ENCODE measurements around the gene RNF14.

Gene RNF14

GRCh38 chr5:141969783-141970771 lies 1.2 kb downstream of the RNF14 start:
- H3K4me3 ChIP-seq (ENCODE audit: low read depth in 1 of 5, low read length in 5 of 5): peak overlapping the region; percentile 79 to 95 (median 93)
- H3K4me1 ChIP-seq (ENCODE audit: control insufficient read depth in 5 of 5, insufficient read depth in 5 of 5, low read length in 5 of 5): peaks cover 5 to 33% (median 23%) of the 10 kb centered on the region in 5 donors
- no peaks in the 10 kb centered on the region for H3K9me3 ChIP-seq (ENCODE audit: control insufficient read depth in 5 of 5, low read length in 5 of 5)
- H3K9ac ChIP-seq (ENCODE audit: low read length in 5 of 5): peak overlapping the region; percentile 93 to 99 (median 98)
- peak overlapping the region; percentile 85 for H3K27ac ChIP-seq (ENCODE audit: low read depth, low read length)
- peaks cover 15 to 25% (median 20%) of the 10 kb centered on the region in 5 donors for H3K36me3 ChIP-seq (ENCODE audit: control insufficient read depth in 5 of 5, insufficient read depth in 5 of 5, low read length in 5 of 5)
- no peaks in the 10 kb centered on the region for H3K27me3 ChIP-seq (ENCODE audit: control insufficient read depth in 5 of 5, insufficient read depth in 4 of 5, low read length in 5 of 5)

GRCh38 chr5:141973871-141974595 lies 5.1 kb downstream of the RNF14 start:
- peaks cover 5 to 27% (median 19%) of the 10 kb centered on the region in 5 donors for H3K4me1 ChIP-seq (ENCODE audit: control insufficient read depth in 5 of 5, insufficient read depth in 5 of 5, low read length in 5 of 5)
- H3K9me3 ChIP-seq (ENCODE audit: control insufficient read depth in 5 of 5, low read length in 5 of 5): no peaks in the 10 kb centered on the region
- H3K27me3 ChIP-seq (ENCODE audit: control insufficient read depth in 5 of 5, insufficient read depth in 4 of 5, low read length in 5 of 5): no peaks in the 10 kb centered on the region
- H3K36me3 ChIP-seq (ENCODE audit: control insufficient read depth in 5 of 5, insufficient read depth in 5 of 5, low read length in 5 of 5): peaks cover 36 to 56% (median 42%) of the 10 kb centered on the region in 5 donors
- no peak overlapping the region for H3K9ac ChIP-seq (ENCODE audit: low read length in 5 of 5)
- H3K27ac ChIP-seq (ENCODE audit: low read depth, low read length): no peak overlapping the region
- H3K4me3 ChIP-seq (ENCODE audit: low read depth in 1 of 5, low read length in 5 of 5): no peak overlapping the region

- H3K27ac ChIP-seq (ENCODE audit: low read depth, low read length): no peak overlapping the region
- no peaks in the 10 kb centered on the region for H3K9me3 ChIP-seq (ENCODE audit: control insufficient read depth in 5 of 5, low read length in 5 of 5)
- H3K9ac ChIP-seq (ENCODE audit: low read length in 5 of 5): no peak overlapping the region
- no peaks in the 10 kb centered on the region for H3K27me3 ChIP-seq (ENCODE audit: control insufficient read depth in 5 of 5, insufficient read depth in 4 of 5, low read length in 5 of 5)
- H3K36me3 ChIP-seq (ENCODE audit: control insufficient read depth in 5 of 5, insufficient read depth in 5 of 5, low read length in 5 of 5): peaks cover 47 to 78% (median 60%) of the 10 kb centered on the region in 5 donors
- no peak overlapping the region for H3K4me3 ChIP-seq (ENCODE audit: low read depth in 1 of 5, low read length in 5 of 5)
- H3K4me1 ChIP-seq (ENCODE audit: control insufficient read depth in 5 of 5, insufficient read depth in 5 of 5, low read length in 5 of 5): peaks cover 0 to 10% (median 2%) of the 10 kb centered on the region in 5 donors
Observed at GRCh38 chr5:141976176-141976575, 7.3 kb downstream of the RNF14 start.

GRCh38 chr5:141978389-141978788 lies 9.5 kb downstream of the RNF14 start:
- H3K9ac ChIP-seq (ENCODE audit: low read length in 5 of 5): no peak overlapping the region
- H3K36me3 ChIP-seq (ENCODE audit: control insufficient read depth in 5 of 5, insufficient read depth in 5 of 5, low read length in 5 of 5): peaks cover 64 to 89% (median 70%) of the 10 kb centered on the region in 5 donors
- no peak overlapping the region for H3K4me3 ChIP-seq (ENCODE audit: low read depth in 1 of 5, low read length in 5 of 5)
- H3K27ac ChIP-seq (ENCODE audit: low read depth, low read length): no peak overlapping the region
- no peaks in the 10 kb centered on the region for H3K9me3 ChIP-seq (ENCODE audit: control insufficient read depth in 5 of 5, low read length in 5 of 5)
- no peaks in the 10 kb centered on the region for H3K27me3 ChIP-seq (ENCODE audit: control insufficient read depth in 5 of 5, insufficient read depth in 4 of 5, low read length in 5 of 5)
- no peaks in the 10 kb centered on the region for H3K4me1 ChIP-seq (ENCODE audit: control insufficient read depth in 5 of 5, insufficient read depth in 5 of 5, low read length in 5 of 5)

GRCh38 chr5:141982626-141983025 lies 13.7 kb downstream of the RNF14 start:
- Histone ChIP-seq H3K27ac (ENCODE audit: low read depth, low read length) (no peak overlapping the region), H3K9ac (ENCODE audit: low read length in 5 of 5) (no peak overlapping the region), H3K4me1 (ENCODE audit: control insufficient read depth in 5 of 5, insufficient read depth in 5 of 5, low read length in 5 of 5) (no peaks in the 10 kb centered on the region), H3K9me3 (ENCODE audit: control insufficient read depth in 5 of 5, low read length in 5 of 5) (no peaks in the 10 kb centered on the region), H3K4me3 (ENCODE audit: low read depth in 1 of 5, low read length in 5 of 5) (no peak overlapping the region), H3K36me3 (ENCODE audit: control insufficient read depth in 5 of 5, insufficient read depth in 5 of 5, low read length in 5 of 5) (peaks cover 65 to 97% (median 84%) of the 10 kb centered on the region in 5 donors), H3K27me3 (ENCODE audit: control insufficient read depth in 5 of 5, insufficient read depth in 4 of 5, low read length in 5 of 5) (no peaks in the 10 kb centered on the region)

- Histone ChIP-seq H3K36me3 (ENCODE audit: control insufficient read depth in 5 of 5, insufficient read depth in 5 of 5, low read length in 5 of 5) (peaks cover 60 to 78% (median 66%) of the 10 kb centered on the region in 5 donors), H3K4me3 (ENCODE audit: low read depth in 1 of 5, low read length in 5 of 5) (no peak overlapping the region), H3K4me1 (ENCODE audit: control insufficient read depth in 5 of 5, insufficient read depth in 5 of 5, low read length in 5 of 5) (peaks cover 0 to 5% (median 0%) of the 10 kb centered on the region in 5 donors), H3K27me3 (ENCODE audit: control insufficient read depth in 5 of 5, insufficient read depth in 4 of 5, low read length in 5 of 5) (no peaks in the 10 kb centered on the region), H3K27ac (ENCODE audit: low read depth, low read length) (no peak overlapping the region), H3K9me3 (ENCODE audit: control insufficient read depth in 5 of 5, low read length in 5 of 5) (no peaks in the 10 kb centered on the region), H3K9ac (ENCODE audit: low read length in 5 of 5) (no peak overlapping the region)
Observed at GRCh38 chr5:141986072-141986471, 17.2 kb downstream of the RNF14 start.

- Histone ChIP-seq H3K27ac (ENCODE audit: low read depth, low read length) (no peak overlapping the region), H3K9ac (ENCODE audit: low read length in 5 of 5) (peak overlapping the region in 1 of 5 donors; percentile 6), H3K27me3 (ENCODE audit: control insufficient read depth in 5 of 5, insufficient read depth in 4 of 5, low read length in 5 of 5) (no peaks in the 10 kb centered on the region), H3K4me3 (ENCODE audit: low read depth in 1 of 5, low read length in 5 of 5) (no peak overlapping the region), H3K9me3 (ENCODE audit: control insufficient read depth in 5 of 5, low read length in 5 of 5) (no peaks in the 10 kb centered on the region), H3K4me1 (ENCODE audit: control insufficient read depth in 5 of 5, insufficient read depth in 5 of 5, low read length in 5 of 5) (peaks cover 0 to 11% (median 5%) of the 10 kb centered on the region in 5 donors), H3K36me3 (ENCODE audit: control insufficient read depth in 5 of 5, insufficient read depth in 5 of 5, low read length in 5 of 5) (peaks cover 40 to 66% (median 48%) of the 10 kb centered on the region in 5 donors)
Observed at GRCh38 chr5:141989720-141990119, 20.8 kb downstream of the RNF14 start.

- Histone ChIP-seq H3K27me3 (ENCODE audit: control insufficient read depth in 5 of 5, insufficient read depth in 4 of 5, low read length in 5 of 5) (no peaks in the 10 kb centered on the region), H3K9me3 (ENCODE audit: control insufficient read depth in 5 of 5, low read length in 5 of 5) (no peaks in the 10 kb centered on the region), H3K27ac (ENCODE audit: low read depth, low read length) (no peak overlapping the region), H3K36me3 (ENCODE audit: control insufficient read depth in 5 of 5, insufficient read depth in 5 of 5, low read length in 5 of 5) (peaks cover 22 to 42% (median 27%) of the 10 kb centered on the region in 5 donors), H3K4me1 (ENCODE audit: control insufficient read depth in 5 of 5, insufficient read depth in 5 of 5, low read length in 5 of 5) (peaks cover 0 to 14% (median 11%) of the 10 kb centered on the region in 5 donors), H3K9ac (ENCODE audit: low read length in 5 of 5) (no peak overlapping the region), H3K4me3 (ENCODE audit: low read depth in 1 of 5, low read length in 5 of 5) (no peak overlapping the region)
Observed at GRCh38 chr5:141992349-141992963, 23.6 kb downstream of the RNF14 start.

- peaks cover 0 to 11% (median 8%) of the 10 kb centered on the region in 5 donors for H3K4me1 ChIP-seq (ENCODE audit: control insufficient read depth in 5 of 5, insufficient read depth in 5 of 5, low read length in 5 of 5)
- H3K4me3 ChIP-seq (ENCODE audit: low read depth in 1 of 5, low read length in 5 of 5): no peak overlapping the region
- peaks cover 19 to 39% (median 23%) of the 10 kb centered on the region in 5 donors for H3K36me3 ChIP-seq (ENCODE audit: control insufficient read depth in 5 of 5, insufficient read depth in 5 of 5, low read length in 5 of 5)
- H3K27ac ChIP-seq (ENCODE audit: low read depth, low read length): no peak overlapping the region
- no peaks in the 10 kb centered on the region for H3K27me3 ChIP-seq (ENCODE audit: control insufficient read depth in 5 of 5, insufficient read depth in 4 of 5, low read length in 5 of 5)
- H3K9ac ChIP-seq (ENCODE audit: low read length in 5 of 5): peak overlapping the region in 1 of 5 donors; percentile 20
- H3K9me3 ChIP-seq (ENCODE audit: control insufficient read depth in 5 of 5, low read length in 5 of 5): no peaks in the 10 kb centered on the region
Observed at GRCh38 chr5:141994511-141995136, 25.7 kb downstream of the RNF14 start.

All from subcutaneous abdominal adipose tissue (tissue), 5 donors.